HepG2 (cell line): ENCODE measurements around the gene BAG5. TPM values are rescaled to one million over a fixed set of nuclear protein-coding genes. Genes with fewer than 3 reads are reported as not detected.
A peak's percentile ranks its signal among the peaks of the same experiment; 100 is the strongest.

ENCODE experiments used
- ASH2L ChIP-seq: fragments of 300-600, 200-600 bp; sonication (generic); IDR thresholded peaks from 2 replicates; pipeline ENCODE4 v1.7.0; 2017; ENCODE audit warnings: low read depth, mild to moderate bottlenecking, moderate library complexity, mixed read lengths, low read length; ENCODE audit not compliant: insufficient read length
- FOXP4 ChIP-seq: sonication (generic); formaldehyde crosslinking; IDR thresholded peaks from 2 replicates; pipeline ENCODE4 v1.4.0; 2020; ENCODE audit warnings: missing genetic modification reagents
- GZF1 ChIP-seq: sonication (generic); formaldehyde crosslinking; IDR thresholded peaks from 2 replicates; pipeline ENCODE4 v1.5.1; 2020; ENCODE audit warnings: mild to moderate bottlenecking, missing genetic modification reagents
- HNF1A ChIP-seq, 2 experiments: sonication (generic) in 1 of 2; formaldehyde crosslinking in 1 of 2; IDR thresholded peaks; 2 replicates each; pipeline versions ENCODE4 v1.4.0 to v1.6.1; 2016 to 2020; ENCODE audit warnings: borderline replicate concordance in 1 of 2, low read depth in 1 of 2, mild to moderate bottlenecking in 1 of 2, missing genetic modification reagents in 1 of 2
- MAFK ChIP-seq, 2 experiments: IDR thresholded peaks in 1 of 2; conservative IDR thresholded peaks in 1 of 2; 2 replicates each; pipeline ENCODE4 v1.6.1; 2011; ENCODE audit warnings: improper control_type of control experiment in 2 of 2, low read length in 2 of 2
- NRL ChIP-seq: sonication (generic); formaldehyde crosslinking; IDR thresholded peaks from 2 replicates; pipeline ENCODE4 v1.5.0; 2020; ENCODE audit warnings: missing genetic modification reagents, mild to moderate bottlenecking, moderate library complexity, borderline replicate concordance
- PBX2 ChIP-seq: IDR thresholded peaks from 2 replicates; pipeline ENCODE4 v1.6.1; 2016; ENCODE audit warnings: control low read depth
- RAD21 ChIP-seq: fragments of 450-650 bp; formaldehyde crosslinking; IDR thresholded peaks from 2 replicates; pipeline ENCODE4 v1.5.0; 2020; ENCODE audit warnings: mild to moderate bottlenecking
- RFXAP ChIP-seq: sonication (generic); formaldehyde crosslinking; IDR thresholded peaks from 2 replicates; pipeline ENCODE4 v1.4.0; 2020; ENCODE audit warnings: missing genetic modification reagents, borderline replicate concordance
- STAT6 ChIP-seq: sonication (generic); formaldehyde crosslinking; IDR thresholded peaks from 2 replicates; pipeline ENCODE4 v1.4.0; 2020; ENCODE audit warnings: missing genetic modification reagents, mild to moderate bottlenecking, borderline replicate concordance
- ZBTB26 ChIP-seq: IDR thresholded peaks from 2 replicates; pipeline ENCODE4 v1.6.1; 2016; ENCODE audit warnings: missing compliant biosample characterization, missing genetic modification reagents, borderline replicate concordance
- ZNF282 ChIP-seq: fragments of 450-650 bp; IDR thresholded peaks from 2 replicates; pipeline ENCODE4 v1.6.1; 2018; ENCODE audit not compliant: partially characterized antibody
- ZNF292 ChIP-seq: sonication (generic); formaldehyde crosslinking; IDR thresholded peaks from 2 replicates; pipeline ENCODE4 v1.8.1; 2022; ENCODE audit warnings: mild to moderate bottlenecking, low read depth, missing genetic modification reagents, borderline replicate concordance
- ZNF33B ChIP-seq: sonication (generic); formaldehyde crosslinking; IDR thresholded peaks from 2 replicates; pipeline ENCODE4 v1.5.1; 2020; ENCODE audit warnings: mild to moderate bottlenecking, missing genetic modification reagents
- ZNF501 ChIP-seq: sonication (generic); formaldehyde crosslinking; IDR thresholded peaks from 2 replicates; pipeline ENCODE4 v1.5.1; 2020; ENCODE audit warnings: mild to moderate bottlenecking, moderate library complexity, missing genetic modification reagents
- ZNF724P ChIP-seq: sonication (generic); formaldehyde crosslinking; IDR thresholded peaks from 2 replicates; pipeline ENCODE4 v1.8.0; 2022; ENCODE audit warnings: missing genetic modification reagents, borderline replicate concordance
- polyA plus RNA-seq, 8 experiments: library from polyadenylated mRNA; depleted of rRNA in 3 of 8; stranded (reverse) in 7 of 8; unstranded in 1 of 8; fragments of >200 nt; fragmentation: Illumina TruSeq in 4 of 8; extraction: Trizol in 4 of 8; gene quantifications; 2 replicates each; pipeline versions ENCODE4 v1.2.1 to v1.2.3, GENCODE V29; 2011 to 2016; ENCODE audit warnings: low read depth in 4 of 8, missing spikeins in 1 of 8, mixed read lengths in 1 of 8; ENCODE audit not compliant: insufficient read depth in 1 of 8
- total RNA-seq, 5 experiments: library from RNA; depleted of rRNA; stranded (reverse); fragments of >200 nt; fragmentation: Illumina TruSeq; extraction: Trizol; gene quantifications; 2 replicates each; pipeline ENCODE4 v1.2.3, GENCODE V29; 2016; ENCODE audit warnings: low read depth in 1 of 5

The BAG5 gene
- total and polyA plus RNA-seq, 2 of the 13 experiments (the other 11 are each of a cell fraction or from before 2014, with no cell fraction given) = 3.5 to 21.0 TPM

GRCh38 chr14:103562429-103563225 is at the start of gene BAG5, which contains the start of gene COA8 (continued):
- no peak for TF ChIP-seq HNF1A (IDR thresholded peaks at IDR 0.05; ENCODE audit: low read depth)
- no peak for TF ChIP-seq HNF1A (CRISPR knock-in tag; IDR thresholded peaks at IDR 0.05; ENCODE audit: borderline replicate concordance)
- TF ChIP-seq PBX2 = no peak
- peak; percentile 10; the same call in 1 of the 2 replicates for TF ChIP-seq RAD21 (CRISPR knock-in tag)
- 0 out of 2 replicates have a peak, but pooled peaks have one; percentile 22 for TF ChIP-seq RFXAP (CRISPR knock-in tag)
- no peak for TF ChIP-seq ZNF724P (CRISPR knock-in tag)
- no peak for TF ChIP-seq NRL
- TF ChIP-seq ASH2L = peak; percentile 94
- TF ChIP-seq ZNF33B (CRISPR knock-in tag) = no peak; the same call in 1 of the 2 replicates
- no peak for TF ChIP-seq ZNF292 (CRISPR knock-in tag)
- TF ChIP-seq STAT6 (CRISPR knock-in tag) = no peak
- 0 out of 2 replicates have a peak, but pooled peaks have one; percentile 6 for TF ChIP-seq ZNF501 (CRISPR knock-in tag)
- no peak for TF ChIP-seq GZF1 (CRISPR knock-in tag)
- no peak; the same call in none of the 2 replicates for TF ChIP-seq FOXP4 (CRISPR knock-in tag)
- no peak for TF ChIP-seq MAFK (conservative IDR thresholded peaks at IDR 0.05 in 1 of 2, IDR thresholded peaks at IDR 0.05 in 1 of 2; ENCODE audit: low read length in 2 of 2)
- no peak for TF ChIP-seq ZBTB26
- TF ChIP-seq ZNF282 = no peak
